Left hindlimb (tissue), 1 donor: ENCODE results near the gene SLC39A13.

Source experiments
- DNase-seq: peaks from one replicate; pipeline ENCODE4 v3.0.0-alpha.2; 2018

The SLC39A13 gene

GRCh38 chr11:47461876-47462275 is 53.5 kb downstream of the SLC39A13 start:
- no peak for DNase-seq

DNA sequence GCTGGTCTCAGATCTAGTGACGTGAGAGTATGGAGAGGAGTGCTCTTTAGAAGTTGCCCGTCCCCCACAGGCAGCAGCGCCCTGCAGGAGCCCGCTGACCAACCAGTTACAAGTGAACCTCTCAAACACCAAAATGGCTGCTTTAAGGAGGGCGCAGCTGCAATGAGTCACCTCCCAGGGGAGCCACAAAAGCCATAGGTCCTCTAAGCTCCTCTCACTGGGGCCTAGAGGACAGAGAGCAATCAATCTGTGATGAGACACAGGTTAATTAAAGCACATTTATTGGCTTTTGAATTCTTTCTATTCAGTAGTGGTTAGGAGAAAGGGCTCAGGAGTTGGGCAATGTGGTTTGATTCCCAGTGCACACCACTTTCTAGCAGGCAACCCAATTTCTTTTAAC is 56.1 kb downstream of the SLC39A13 start:
- no peak for DNase-seq
